ENCODE measurements around the gene APOBEC3A.
"Not testable (repeated sequence)": the region's sequence is repeated elsewhere in the genome, so short reads cannot be mapped to it uniquely, and the experiment has no call there.

Gene APOBEC3A

DNA sequence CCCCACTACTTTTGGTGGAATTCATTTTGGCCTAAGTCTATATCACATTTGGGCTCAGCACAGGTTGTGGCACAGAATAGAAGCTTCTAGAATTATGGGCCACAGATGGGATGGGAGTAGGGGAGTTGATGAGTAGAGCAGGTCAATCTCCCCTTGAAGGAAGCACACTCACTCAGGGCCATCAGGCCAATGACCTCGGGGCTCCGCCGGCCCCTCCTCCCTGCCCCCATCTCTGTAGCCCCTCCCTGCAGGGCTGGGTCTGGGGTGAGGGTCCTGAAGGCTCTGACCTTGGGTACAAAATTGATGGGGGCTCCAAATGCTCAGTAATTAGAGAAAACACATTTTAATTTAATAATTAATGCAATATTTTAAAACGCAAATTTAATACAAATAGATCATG, 3.3 kb downstream of the APOBEC3A start:
- DNase-seq: not testable (repeated sequence)

DNA sequence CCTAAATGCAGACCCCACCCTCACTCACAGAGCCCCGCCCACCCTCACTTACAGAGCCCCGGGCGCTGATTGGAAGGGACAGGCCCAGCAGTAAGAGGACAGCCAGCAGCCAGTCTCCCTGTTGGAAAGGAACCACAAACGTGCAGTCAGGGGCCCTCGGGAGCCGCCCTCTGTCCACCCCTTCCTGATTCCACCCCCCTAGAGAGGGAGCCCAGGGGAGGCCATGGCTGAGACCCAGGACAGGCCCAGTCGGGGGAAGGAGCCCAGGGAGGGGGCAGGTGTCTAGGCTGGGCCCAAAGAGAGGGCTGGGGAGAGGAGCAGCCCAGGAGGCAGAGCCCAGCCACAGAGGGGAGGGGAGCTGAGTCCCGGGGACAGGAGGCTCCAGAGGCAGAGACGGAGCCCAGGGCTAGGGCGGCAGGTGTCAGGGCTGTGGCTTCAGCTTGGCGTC, 5.9 kb downstream of the APOBEC3A start:
- not testable (repeated sequence) for DNase-seq

DNA sequence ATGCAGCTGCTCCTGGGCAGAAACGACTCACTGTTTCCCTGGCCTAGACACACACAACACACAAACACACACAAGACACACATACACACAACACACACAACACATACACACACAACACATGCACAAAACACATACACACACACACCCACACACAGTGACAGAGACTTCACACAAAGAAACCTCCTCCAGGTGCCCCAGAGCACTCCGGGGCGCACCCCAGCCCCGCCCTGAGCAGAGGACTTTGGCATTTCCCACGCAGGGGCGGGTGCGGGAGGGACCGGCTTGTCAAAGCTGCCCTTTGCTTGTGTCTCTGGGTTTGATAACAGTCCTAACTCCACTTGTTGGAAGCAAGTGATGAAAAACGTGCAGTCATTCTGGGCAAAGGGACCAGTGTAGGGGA, 6.5 kb downstream of the APOBEC3A start:
- DNase-seq: no peak

DNA sequence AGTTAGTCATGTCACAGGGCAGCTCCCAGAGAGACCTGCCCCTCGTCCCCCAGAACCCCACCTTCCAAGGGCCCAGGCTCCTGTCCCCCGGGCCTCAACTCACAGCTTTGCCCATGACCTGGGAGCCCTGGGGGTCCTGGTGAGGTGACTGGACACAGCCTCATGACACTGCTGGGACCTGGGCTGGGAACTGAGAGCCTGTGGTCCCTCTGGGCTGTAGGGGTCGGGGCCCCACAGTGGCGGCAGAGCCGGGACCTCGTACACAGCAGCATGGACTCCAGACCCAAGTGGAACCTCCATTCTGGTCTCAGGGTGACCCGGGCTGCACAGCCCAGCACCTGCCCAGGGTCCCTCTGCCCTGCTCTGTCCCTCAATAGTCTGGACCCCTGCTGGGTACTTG, 6.9 kb downstream of the APOBEC3A start:
- no peak for DNase-seq

DNA sequence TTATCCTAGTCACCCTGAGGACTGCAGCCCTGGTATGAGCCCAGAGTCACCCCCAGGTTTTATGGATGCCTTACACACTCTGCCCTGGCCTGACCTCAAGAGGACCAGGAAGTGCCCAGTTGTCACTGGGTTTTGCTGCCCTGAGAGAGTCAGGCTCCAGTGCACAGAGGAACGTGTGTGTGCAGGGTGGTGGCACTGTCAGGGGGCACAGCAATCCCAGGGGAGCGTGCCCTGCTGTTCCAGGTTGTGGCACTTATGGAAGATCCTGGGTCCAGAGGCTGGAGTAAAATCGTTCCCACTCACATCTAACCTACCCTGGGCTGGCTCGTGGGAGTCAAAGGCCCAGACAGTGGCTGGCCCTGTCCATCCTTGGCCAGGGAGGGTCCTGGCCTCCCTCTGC, 7.6 kb downstream of the APOBEC3A start:
- DNase-seq: no peak

DNA sequence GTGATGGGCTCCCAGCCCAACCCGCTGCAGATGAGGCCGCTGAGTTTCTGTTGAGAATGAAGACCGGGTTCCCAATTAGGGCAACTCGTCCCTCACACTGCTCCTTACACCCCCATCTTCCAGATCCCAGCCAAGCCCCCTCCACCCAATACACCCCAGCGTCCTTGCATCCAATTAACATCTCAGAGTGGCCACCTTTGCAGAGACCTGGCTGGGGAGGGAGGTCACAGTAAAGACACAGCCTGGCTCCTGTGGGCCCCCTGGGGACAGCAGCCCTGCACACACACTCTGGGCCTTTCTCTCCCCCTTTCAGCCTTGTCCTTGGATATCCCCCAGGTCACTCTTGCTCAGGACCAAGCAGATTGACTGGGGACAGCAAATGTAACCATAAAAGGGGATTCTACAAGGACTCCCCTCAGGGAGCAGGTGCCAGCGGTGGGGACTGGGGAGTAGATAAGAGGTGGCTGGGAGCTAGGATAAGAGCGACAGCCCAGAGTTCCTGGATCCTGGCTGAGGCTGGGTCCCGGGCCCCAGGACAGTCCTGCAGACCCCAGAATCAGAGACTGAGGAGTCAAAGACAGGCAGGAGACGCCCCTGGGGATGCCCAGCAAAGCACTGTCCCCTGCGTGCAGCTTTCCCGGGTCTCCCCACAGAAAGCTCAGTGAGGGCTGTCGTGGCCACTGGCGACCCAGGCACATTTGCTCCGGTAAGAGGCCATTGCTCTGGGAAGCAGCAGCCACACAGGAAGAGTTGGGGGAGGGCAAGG, 8.4 kb downstream of the APOBEC3A start:
- DNase-seq: no peak

DNA sequence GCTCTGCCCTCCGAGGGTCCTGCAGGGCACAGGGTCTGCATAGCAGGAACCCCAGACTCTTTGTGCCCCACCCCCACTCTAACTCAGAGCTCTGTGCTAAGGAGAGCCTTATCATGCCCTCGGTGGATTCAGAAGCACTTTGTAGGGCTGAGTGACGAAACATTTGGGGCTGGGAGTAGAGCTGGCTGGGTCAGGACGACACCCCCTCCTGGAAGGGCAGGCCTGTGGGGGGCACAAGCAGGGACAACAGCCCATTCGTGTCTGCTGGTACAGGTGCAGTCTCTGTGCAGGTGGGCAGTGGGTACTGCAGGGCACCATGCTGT, 8.9 kb downstream of the APOBEC3A start:
- no peak for DNase-seq

DNA sequence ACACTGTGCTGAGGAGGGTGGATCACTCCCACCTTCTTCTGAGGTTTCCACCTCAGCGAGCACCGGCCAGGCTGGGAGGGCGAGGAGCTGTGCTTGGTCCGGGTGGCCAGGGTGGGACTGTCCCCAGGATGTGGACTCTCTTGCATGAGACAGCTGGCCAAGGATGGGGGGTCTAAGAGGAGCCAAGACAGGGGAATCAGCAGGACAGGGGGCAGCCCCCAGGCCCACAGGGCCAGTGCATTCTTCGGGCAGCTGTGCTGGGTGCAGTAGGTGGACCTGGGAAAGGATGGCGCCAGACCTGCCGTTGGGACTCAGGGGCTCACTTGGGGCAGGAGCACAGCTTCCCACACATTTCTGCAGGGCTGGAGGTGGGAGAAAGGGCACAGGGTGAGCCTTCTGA, 9.5 kb downstream of the APOBEC3A start:
- no peak for DNase-seq

DNA sequence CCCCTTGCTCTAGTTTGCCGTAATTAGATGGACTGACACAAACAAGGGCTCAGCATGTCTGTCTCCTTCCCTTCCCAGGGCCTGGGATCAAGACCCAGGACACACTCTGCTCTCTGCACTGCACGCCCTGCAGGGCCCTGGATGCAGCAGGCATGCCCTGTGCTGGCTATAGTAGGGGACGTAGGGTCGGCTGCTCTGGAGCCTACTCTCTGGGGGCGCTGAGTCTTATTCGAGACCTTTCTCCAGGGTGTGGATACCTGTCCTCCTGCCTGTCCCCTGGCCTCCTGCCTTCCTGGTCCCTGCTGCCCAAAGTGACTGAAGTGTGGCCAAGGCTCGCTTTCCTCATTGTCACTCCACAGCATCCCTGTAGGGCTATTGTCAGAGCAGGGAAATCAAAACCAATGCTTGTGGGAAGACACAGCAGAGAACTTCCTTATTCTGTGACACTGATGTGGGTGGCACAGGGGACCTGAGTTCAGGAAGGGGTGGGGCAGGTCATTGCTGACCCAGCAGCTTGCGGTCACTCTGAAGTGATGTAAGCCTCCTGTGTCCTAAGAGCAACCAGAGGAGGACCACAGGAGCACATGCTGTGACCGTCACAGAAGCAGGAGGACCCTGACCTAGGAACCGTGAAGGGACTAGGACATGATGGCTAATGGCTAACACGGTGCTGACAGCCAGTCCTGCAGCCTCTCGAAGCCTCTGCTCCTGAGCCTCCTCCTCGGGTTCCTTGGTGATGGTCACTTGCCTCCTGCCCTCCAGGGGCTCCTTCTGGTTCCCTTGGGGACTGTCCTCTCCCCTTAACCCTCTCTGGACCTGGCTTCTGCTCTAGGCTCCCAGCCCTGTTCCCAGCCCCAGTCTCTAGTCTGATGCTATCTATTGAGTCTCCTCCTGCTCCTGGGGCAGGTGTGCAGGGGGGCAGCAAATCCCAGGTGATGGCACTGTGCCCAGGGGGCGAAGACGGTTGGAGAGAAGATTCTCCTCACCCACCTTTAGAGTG, 10.3 kb downstream of the APOBEC3A start:
- no peak for DNase-seq

DNA sequence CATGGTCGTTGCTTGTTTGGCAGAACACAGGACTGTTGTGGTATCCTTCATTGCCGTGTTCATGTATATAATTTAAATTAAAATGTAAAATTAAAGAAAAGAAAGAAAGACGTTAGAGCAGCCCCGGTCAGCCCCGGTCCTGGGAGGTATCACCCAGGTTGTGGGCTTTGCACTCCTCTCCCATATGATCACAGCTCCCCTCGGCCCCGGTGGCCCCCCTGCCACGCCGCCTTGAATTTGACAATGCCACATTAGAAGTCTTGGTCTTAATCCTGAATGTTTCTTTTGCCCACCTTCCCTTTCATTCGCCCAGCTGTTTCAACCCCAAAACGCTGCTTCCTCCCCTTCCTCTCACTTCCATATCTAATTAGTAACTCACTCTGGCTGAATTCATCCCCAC, 11.4 kb downstream of the APOBEC3A start:
- DNase-seq: no peak

DNA sequence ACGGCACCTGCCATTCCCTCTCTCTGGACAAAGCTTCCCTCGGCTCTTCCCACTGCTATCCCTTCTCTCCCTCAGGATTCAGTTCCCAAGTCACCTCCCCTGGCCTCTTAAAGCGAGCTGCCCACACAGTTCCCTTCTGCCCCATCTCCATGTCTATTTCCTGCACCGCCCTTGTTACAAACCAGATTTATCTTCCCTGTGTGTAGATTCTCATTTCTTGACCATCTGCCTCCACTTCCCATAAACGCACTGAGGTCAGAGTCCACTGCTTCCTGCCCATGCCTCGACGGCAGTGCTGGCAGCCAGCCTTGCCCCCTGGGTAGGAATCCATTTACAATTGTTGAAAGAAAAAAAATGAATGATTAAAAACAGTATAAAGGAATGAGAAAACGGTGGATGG, 13.1 kb downstream of the APOBEC3A start:
- no peak for DNase-seq

DNA sequence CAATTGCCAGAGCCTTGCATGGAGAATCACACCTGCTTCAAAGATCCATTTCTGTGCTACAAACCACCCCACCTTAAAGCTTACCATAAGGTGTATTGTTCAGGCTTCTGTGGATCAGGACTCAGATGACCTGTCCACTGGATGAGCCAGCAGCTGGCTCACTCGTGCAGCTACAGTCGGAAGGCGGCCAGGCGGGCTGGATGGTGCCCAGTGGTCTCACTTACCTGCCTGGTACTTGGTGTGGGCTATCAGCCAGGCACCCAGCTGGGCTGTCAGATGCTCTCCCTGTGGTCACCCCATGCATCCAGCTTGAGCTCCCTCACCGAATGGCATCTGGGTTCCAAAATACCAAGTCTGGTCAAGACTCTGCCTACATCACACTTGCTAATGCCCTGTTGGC, 13.8 kb downstream of the APOBEC3A start:
- DNase-seq: no peak

DNA sequence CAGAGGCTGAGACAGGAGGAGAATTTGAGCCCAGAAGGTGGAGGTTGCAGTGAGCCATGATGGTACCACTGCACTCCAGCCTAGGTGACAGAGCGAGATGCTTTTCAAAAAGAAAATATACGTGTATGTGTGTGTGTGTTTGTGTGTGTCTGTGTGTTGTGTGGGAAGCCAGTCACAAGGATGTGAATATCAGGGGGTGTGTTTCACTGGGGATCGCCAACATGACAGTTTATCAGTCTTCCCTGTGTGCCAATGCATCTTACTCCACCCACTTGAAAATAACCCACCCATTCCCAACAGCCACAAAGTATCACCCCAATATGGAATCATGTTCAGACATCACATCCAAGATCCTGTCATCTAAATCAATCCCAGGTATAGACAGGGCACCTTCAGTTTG, 14.4 kb downstream of the APOBEC3A start:
- no peak for DNase-seq

DNA sequence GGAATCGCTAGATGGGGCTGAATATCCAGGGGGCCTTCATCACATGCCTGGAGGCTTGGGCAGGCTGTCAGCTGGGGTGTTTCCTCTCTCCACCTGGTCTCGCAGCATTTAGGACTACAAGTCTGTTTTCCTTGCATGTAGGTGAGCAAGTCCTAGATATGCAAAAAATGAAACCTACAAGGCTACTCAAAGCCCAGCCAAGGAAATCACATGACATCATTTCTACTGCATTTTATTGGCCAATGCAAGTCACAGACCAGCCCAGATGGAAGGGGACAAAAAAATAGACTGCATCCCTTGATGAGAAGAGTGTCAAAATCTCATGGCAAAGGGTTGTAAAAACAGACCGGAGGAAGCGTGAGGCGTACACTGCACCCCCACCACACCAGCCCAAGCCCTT, 15.1 kb downstream of the APOBEC3A start:
- no peak for DNase-seq

DNA sequence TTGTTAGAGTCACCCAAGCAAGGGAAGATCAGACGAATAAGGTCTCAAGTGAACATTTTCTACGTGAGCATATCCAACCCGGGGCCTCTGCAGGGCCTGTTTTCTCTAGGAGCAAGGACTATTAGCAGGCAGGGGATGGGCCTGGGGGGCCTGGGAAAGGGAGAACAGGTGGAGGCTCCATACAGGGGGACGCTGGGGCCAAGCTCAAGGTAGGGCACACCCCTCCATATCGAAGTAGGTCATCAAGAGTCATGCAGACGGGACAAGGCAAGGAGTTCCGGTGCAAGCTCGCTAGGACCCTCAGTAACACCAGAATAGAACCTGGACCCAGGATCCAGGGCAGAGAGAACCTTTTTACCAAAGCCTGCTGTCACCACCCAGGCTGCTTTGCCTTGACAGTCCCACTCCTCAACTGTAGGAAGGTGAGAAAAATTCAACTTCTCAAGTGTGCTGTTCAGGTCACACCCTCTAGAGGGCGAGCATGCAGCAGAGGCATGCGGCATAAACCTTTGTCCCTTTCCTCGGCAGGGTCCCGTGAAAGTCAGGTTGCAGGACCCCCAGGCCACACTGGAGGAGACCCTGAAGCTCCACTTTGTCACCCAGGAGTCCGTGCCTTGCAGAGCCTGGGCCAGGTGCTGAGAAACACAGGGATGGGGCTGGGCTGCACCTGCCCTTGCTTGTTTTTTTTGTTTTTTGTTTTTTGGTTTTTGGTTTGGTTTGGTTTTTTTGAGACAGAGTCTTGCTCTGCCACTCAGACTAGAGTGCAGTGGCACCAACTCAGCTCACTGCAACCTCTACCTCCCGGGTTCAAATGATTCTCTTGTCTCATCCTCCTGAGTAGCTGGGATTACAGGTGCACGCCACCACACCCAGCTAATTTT, 16.1 kb downstream of the APOBEC3A start:
- no peak for DNase-seq

DNA sequence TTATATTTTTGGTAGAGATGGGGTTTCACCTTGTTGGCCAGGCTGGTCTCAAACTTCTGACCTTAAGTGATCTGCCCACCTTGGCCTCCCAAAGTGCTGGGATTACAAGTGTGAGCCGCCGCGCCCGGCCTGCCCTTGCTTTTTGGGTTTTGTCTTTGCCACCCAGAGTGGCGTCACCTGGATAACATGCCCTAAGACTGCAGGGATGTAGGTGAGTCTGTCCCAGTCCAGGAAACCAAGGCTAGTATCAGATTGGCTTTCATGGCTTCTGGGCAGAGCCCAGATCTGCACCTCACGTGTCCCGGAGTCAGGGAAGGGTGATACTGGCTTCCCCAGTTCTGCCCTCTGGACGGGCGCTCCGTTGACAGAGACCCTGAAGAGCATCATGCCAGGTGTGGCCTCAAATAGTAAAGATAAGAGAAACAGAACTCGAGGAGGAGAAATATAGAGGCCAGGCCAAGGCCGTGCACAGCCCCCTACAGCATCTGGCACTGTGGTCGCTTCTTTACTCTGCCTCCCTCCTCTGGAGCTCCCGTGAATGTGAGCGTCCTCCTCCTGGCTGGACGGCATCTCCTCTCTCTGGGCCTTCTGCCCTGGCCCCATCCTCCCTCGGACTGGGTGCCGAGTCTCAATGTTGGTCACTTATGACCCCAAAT, 16.9 kb downstream of the APOBEC3A start:
- no peak for DNase-seq

DNA sequence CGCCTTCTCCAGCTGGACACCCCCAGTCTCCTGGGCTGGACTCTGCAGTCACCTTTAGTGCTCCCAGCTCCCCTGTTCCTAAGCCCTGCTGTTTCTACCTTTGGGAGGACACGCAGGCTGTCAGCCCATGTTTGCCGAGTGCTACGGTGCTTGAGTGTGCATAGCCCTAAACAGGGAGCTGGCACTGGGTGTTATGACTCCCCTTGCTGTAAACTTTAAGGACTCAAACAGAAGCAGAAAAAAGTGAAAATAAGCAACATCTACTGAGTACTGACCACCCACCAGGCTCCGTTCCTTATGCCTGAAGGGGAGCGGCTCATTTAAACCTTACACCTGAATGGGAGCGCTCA, 17.4 kb downstream of the APOBEC3A start:
- no peak for DNase-seq

DNA sequence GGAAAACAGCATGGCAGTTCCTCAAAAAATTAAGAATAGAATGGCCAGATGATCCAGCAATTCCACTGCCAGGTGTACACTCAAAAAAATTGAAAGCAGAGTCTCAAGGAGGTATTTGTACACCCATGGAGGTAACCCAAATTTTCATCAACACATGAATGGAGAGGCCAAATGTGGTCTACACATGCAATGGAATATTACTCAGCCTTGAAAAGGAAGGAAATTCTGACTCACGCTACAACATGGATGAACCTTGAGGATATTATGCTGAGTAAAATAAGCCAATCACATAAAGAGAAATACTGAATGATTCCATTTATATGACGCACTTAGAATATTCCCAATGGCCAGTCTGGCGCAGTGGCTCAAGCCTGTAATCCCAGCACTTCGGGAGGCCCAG, 19.9 kb downstream of the APOBEC3A start:
- not testable (repeated sequence) for DNase-seq

DNA sequence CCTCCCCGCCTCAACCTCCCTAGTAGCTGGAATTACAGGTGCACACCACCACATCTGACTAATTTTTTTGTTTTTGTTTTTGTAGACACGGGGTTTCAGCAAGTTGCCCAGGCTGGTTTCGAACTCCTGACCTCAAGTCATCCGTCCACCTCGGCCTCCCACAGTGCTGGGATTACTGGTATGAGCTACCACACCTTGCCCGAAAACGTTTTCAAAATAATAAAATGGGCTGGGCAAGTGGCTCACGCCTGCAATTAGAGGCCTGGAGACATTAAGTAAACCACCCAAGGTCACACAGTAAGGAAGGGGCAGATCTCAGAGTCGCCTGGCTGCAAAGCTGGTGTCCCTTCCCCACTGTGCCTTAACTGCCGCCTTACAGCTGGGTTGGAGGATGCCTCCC, 23.2 kb downstream of the APOBEC3A start:
- DNase-seq: not testable (repeated sequence)

DNA sequence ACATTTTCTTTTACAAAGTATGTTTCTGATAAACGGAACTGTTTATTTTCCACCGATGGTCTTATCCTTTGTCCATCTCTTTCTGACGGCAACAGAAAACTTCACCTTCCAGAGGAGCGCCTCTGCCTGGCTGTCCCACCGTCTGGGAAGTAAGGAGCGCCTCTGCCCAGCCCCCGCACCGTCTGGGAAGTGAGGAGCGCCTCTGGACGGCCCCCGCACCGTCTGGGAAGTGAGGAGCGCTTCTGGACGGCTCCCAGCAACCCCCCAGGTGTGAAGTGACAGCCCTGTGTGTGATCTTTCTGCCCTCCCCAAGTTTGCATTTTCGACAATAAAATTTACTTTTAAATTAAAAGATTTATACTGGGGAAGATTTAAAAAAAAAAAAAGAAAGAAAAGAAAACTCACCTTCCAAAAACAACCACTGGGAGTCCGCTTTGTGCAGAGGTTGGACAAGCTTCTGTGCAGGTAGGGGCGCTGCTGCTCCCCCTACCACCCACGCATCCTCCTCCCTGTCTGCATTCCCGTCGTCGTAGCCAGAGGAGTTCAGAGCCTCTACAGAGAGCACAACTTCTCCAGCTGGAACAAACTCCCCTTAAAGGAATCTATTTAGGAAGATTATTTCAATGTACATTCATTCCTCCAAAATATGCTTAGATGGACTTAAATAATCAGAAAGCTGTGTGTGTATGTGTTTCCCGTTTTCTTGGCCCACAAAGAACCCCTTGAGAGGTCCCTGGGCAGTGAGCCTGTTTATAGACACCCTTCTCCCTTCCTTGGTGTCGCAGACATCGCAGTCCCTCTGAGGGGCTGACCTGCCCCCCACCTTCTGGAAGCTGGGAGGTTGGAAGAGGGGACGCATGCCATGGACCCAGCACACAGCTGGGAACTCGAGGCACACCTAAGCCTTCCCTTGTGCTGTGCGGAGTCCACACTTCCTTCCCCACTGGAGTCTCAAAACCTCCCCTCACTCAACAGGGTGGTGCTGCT, 23.9 kb downstream of the APOBEC3A start:
- no peak for DNase-seq

All from SIG-M5 (cell line).